Measurements from ENCODE around the gene EVA1B.

The EVA1B gene

GRCh38 chr1:36276688-36277087 is 46.8 kb downstream of the EVA1B start:
- no peak for DNase-seq (ENCODE audit: low spot score)

GRCh38 chr1:36274201-36274600 is 49.2 kb downstream of the EVA1B start:
- no peak for DNase-seq (ENCODE audit: low spot score)

- DNase-seq (ENCODE audit: low spot score): no peak
These were observed 50.4 kb downstream of the EVA1B start for GRCh38 chr1:36273024-36273423.

All from SW480 (cell line).